ENCODE results near the gene CALM3.
"Not testable (repeated sequence)": the region's sequence is repeated elsewhere in the genome, so short reads cannot be mapped to it uniquely, and the experiment has no call there.

The CALM3 gene

DNA sequence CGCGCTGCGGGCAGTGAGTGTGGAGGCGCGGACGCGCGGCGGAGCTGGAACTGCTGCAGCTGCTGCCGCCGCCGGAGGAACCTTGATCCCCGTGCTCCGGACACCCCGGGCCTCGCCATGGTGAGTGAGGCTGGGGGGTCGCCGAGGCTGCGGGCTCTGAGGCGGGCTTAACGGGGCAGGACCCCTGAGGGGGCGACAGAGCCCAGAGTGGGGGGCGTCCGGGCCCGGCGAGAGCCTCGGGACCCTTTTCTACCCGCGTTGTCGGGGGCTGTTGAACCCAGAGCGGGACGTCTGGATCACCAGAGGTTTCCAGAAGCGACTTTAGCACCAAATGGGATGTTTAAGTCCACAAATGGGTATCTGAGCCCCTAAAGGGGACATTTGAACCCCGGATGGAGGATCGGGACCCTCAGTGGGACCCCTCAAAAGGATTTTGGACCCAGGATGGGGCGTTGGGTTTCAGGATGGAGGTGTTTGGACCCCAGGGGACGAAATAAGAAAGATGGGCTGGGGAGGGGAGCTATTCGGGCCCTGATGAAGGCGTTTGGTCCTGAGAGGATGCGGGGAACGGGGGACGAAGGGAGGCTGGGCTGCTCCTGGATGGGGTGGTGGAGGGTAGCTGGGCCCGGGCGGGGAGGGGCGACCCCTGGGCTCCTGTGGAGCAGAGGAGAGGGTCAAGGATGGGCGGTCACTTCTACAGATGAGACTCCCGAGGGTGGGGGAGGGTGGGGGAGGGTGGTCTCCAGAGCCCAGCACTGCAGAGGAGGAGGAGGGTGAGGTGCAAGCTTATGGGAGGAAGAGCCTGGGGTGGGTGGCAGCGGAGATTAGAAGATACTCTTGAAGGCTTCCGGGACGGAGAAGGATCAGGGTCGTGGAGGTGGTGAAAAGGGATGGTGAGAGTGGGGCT lies at the start of gene CALM3:
TSS of gene CALM3 (plus strand) at position 13 of the 907 bp plus-strand sequence. CDS start at position 118, 105 bp downstream.
- peaks cover 29 to 40% of the 10 kb centered on the region in 2 donors for H3K4me1 Mint-ChIP-seq
- ATAC-seq (replicated peaks) = no peak
- H3K36me3 Mint-ChIP-seq = peaks cover 24 to 35% of the 10 kb centered on the region in 2 donors
- DNase-seq = no peak
- no peaks in the 10 kb centered on the region for H3K27me3 Mint-ChIP-seq
- H3K27ac Mint-ChIP-seq = peak within 1 kb of the TSS; percentile 100
- peaks cover 10% of the 10 kb centered on the region in 2 donors for H3K9me3 Mint-ChIP-seq
- peak within 1 kb of the TSS; percentile 96 to 99 for H3K4me3 Mint-ChIP-seq

GRCh38 chr19:46552891-46553290 lies 48.2 kb upstream of the CALM3 start:
- Mint-ChIP-seq H3K4me3 (no peak overlapping the region), H3K27me3 (peaks cover 8 to 27% of the 10 kb centered on the region in 2 donors), H3K9me3 (peaks cover 10% of the 10 kb centered on the region in 2 donors), H3K36me3 (peaks cover 5 to 9% of the 10 kb centered on the region in 2 donors), H3K27ac (no peak overlapping the region), H3K4me1 (peaks cover 0 to 4% of the 10 kb centered on the region in 2 donors)
- DNase-seq = no peak
- no peak for ATAC-seq (replicated peaks)

DNA sequence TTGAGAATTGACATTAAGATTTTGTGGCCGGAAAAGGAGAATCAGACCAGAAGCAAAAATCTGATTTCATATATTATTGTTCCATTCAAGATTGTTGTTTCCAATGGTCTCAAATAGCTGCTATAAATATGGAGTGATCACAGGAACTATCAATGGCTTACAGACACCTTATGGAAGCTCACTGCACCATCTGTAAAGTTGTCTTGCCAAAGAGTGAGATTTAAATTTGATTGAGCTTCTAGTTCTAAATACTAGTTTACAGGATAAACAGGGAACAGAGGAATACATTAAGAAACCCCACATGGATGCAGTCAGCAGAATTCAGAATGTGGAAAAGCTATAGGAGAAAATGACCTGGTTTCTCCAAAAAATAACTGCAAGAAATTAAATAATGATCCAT lies 47.0 kb upstream of the CALM3 start:
- Mint-ChIP-seq H3K4me1 (no peaks in the 10 kb centered on the region), H3K27me3 (peaks cover 8 to 27% of the 10 kb centered on the region in 2 donors), H3K9me3 (peaks cover 9 to 10% of the 10 kb centered on the region in 2 donors), H3K27ac (no peak overlapping the region), H3K36me3 (peaks cover 7 to 12% of the 10 kb centered on the region in 2 donors), H3K4me3 (no peak overlapping the region)
- DNase-seq (no peak), ATAC-seq (replicated peaks) (no peak)

DNA sequence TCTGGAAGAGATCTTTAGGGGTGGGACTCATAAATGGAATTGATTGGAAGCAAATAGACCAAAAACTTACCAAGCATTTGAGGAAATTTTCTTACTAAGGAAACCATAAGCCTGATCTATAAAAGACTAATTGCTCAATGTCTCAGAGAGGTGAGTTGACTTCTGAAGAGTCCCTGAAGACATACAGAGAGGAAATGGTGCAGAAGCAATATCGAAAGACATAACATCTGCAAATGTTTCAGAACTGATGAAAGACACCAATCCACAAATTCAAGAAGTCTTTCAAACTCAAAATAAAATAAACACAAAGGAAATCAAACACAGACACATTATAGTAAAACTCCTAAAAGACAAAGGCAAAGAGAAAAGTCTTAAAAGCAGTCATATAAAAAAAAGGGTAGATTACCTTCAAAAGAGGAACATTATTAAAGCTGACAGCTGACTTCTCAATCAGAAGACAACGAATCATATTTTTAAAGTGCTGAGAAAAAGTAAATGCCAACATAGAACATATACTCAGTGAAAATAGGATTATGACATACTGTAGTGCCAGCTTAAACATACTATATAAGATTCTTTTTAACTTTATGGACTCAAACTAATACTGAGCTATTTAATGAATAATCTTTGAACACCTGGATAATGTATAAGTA lies 45.4 kb upstream of the CALM3 start:
- H3K4me1 Mint-ChIP-seq = no peaks in the 10 kb centered on the region
- H3K4me3 Mint-ChIP-seq = no peak overlapping the region
- ATAC-seq (replicated peaks) = no peak
- H3K36me3 Mint-ChIP-seq = peaks cover 5 to 9% of the 10 kb centered on the region in 2 donors
- H3K9me3 Mint-ChIP-seq = peaks cover 4 to 7% of the 10 kb centered on the region in 2 donors
- no peak overlapping the region for H3K27ac Mint-ChIP-seq
- no peak for DNase-seq
- H3K27me3 Mint-ChIP-seq = peaks cover 7 to 27% of the 10 kb centered on the region in 2 donors

DNA sequence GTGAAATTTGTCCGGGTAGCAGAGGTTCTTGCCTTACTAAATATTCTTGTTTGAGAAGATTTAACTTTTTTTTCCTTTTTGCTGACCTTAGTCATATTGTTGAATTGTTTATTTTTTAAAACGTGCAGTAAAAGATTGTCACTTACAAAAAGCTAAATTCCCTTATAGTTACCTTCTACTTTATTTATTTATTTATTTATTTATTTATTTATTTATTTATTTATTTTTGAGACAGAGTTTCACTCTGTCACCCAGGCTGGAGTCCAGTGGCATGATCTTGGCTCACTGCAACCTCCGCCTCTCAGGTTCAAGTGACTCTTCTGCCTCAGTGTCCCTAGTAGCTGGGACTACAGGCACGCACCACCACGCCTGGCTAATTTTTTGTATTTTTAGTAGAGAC lies 44.7 kb upstream of the CALM3 start:
- ATAC-seq (replicated peaks); DNase-seq; H3K36me3 Mint-ChIP-seq; H3K27ac Mint-ChIP-seq; H3K4me1 Mint-ChIP-seq; H3K4me3 Mint-ChIP-seq; H3K9me3 Mint-ChIP-seq: not testable (repeated sequence)
- peaks cover under 1 to 20% of the 10 kb centered on the region in 2 donors for H3K27me3 Mint-ChIP-seq

GRCh38 chr19:46559203-46559602 lies 41.9 kb upstream of the CALM3 start:
- Mint-ChIP-seq H3K36me3 (peaks cover 3 to 6% of the 10 kb centered on the region in 2 donors), H3K4me3 (no peak overlapping the region), H3K27ac (no peak overlapping the region), H3K4me1 (peaks cover 0 to 2% of the 10 kb centered on the region in 2 donors), H3K9me3 (no peaks in the 10 kb centered on the region), H3K27me3 (peaks cover 0 to 12% of the 10 kb centered on the region in 2 donors)
- ATAC-seq (replicated peaks) (no peak), DNase-seq (no peak)

- H3K4me1 Mint-ChIP-seq; H3K4me3 Mint-ChIP-seq; H3K27me3 Mint-ChIP-seq; ATAC-seq (replicated peaks); DNase-seq; H3K36me3 Mint-ChIP-seq; H3K27ac Mint-ChIP-seq; H3K9me3 Mint-ChIP-seq: not testable (repeated sequence)
These were observed 41.5 kb upstream of the CALM3 start for GRCh38 chr19:46559675-46560074.

- H3K36me3 Mint-ChIP-seq = peaks cover 0 to 6% of the 10 kb centered on the region in 2 donors
- H3K4me3 Mint-ChIP-seq = no peak overlapping the region
- H3K9me3 Mint-ChIP-seq = no peaks in the 10 kb centered on the region
- H3K27me3 Mint-ChIP-seq = no peaks in the 10 kb centered on the region
- DNase-seq = no peak
- ATAC-seq (replicated peaks) = peak in 1 of 2 donors; percentile 27
- H3K4me1 Mint-ChIP-seq = peaks cover 0 to 2% of the 10 kb centered on the region in 2 donors
- H3K27ac Mint-ChIP-seq = no peak overlapping the region
These were observed 36.4 kb upstream of the CALM3 start for GRCh38 chr19:46564701-46565100.

GRCh38 chr19:46571495-46571894 lies 29.6 kb upstream of the CALM3 start:
- peak in 1 of 2 donors; percentile 34 for ATAC-seq (replicated peaks)
- H3K27ac Mint-ChIP-seq = no peak overlapping the region

GRCh38 chr19:46573679-46574498 lies 27.2 kb upstream of the CALM3 start:
- peaks cover 4 to 11% of the 10 kb centered on the region in 2 donors for H3K36me3 Mint-ChIP-seq
- peaks cover 8 to 19% of the 10 kb centered on the region in 2 donors for H3K4me1 Mint-ChIP-seq
- ATAC-seq (replicated peaks) = no peak
- no peak overlapping the region for H3K4me3 Mint-ChIP-seq
- peak overlapping the region; percentile 32 for H3K27ac Mint-ChIP-seq
- DNase-seq = no peak
- peaks cover 4 to 17% of the 10 kb centered on the region in 2 donors for H3K27me3 Mint-ChIP-seq
- peaks cover 0 to 6% of the 10 kb centered on the region in 2 donors for H3K9me3 Mint-ChIP-seq

More at GRCh38 chr19:46571495-46571894, 29.6 kb upstream of the CALM3 start:
- H3K36me3 Mint-ChIP-seq = peaks cover 3 to 7% of the 10 kb centered on the region in 2 donors
- H3K4me1 Mint-ChIP-seq = peaks cover 2 to 8% of the 10 kb centered on the region in 2 donors
- no peak for DNase-seq
- H3K9me3 Mint-ChIP-seq = peaks cover 0 to 1% of the 10 kb centered on the region in 2 donors
- H3K27me3 Mint-ChIP-seq = peaks cover 4 to 17% of the 10 kb centered on the region in 2 donors
- H3K4me3 Mint-ChIP-seq = no peak overlapping the region

- no peak overlapping the region for H3K27ac Mint-ChIP-seq
- H3K27me3 Mint-ChIP-seq = peaks cover 8 to 17% of the 10 kb centered on the region in 2 donors
- H3K9me3 Mint-ChIP-seq = peaks cover 0 to 6% of the 10 kb centered on the region in 2 donors
- peaks cover 8 to 19% of the 10 kb centered on the region in 2 donors for H3K4me1 Mint-ChIP-seq
- ATAC-seq (replicated peaks) = no peak
- H3K36me3 Mint-ChIP-seq = peaks cover 3 to 11% of the 10 kb centered on the region in 2 donors
- DNase-seq = no peak
- H3K4me3 Mint-ChIP-seq = no peak overlapping the region
These were observed 26.6 kb upstream of the CALM3 start for GRCh38 chr19:46574533-46574932.

DNA sequence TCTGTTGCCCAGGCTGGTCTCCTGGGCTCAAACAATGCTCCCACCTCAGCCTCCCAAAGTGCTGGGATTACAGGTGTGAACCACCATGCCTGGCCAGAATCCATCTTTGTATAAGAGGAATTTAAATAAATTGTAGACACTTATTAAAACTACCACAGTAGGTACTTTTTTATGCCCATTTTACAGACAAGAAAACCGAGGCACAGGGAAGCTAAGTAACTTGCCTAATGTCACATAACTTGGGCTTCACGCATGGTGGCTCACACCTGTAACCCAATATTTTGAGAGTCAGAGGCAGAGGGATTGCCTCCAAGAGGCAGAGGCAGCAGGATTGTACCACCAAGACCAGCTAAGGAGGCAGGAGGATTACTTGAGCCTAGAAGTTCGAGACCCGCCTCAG lies 22.7 kb upstream of the CALM3 start:
- H3K4me1 Mint-ChIP-seq = peaks cover 8 to 19% of the 10 kb centered on the region in 2 donors
- no peak overlapping the region for H3K27ac Mint-ChIP-seq
- DNase-seq (no peak), ATAC-seq (replicated peaks) (no peak)
- peaks cover 0 to 7% of the 10 kb centered on the region in 2 donors for H3K9me3 Mint-ChIP-seq
- peaks cover 0 to 11% of the 10 kb centered on the region in 2 donors for H3K36me3 Mint-ChIP-seq
- H3K27me3 Mint-ChIP-seq = peaks cover 5% of the 10 kb centered on the region in 2 donors
- H3K4me3 Mint-ChIP-seq = no peak overlapping the region

GRCh38 chr19:46579361-46579879 lies 21.7 kb upstream of the CALM3 start:
- DNase-seq = no peak
- H3K27ac Mint-ChIP-seq = peak overlapping the region; percentile 51

More at GRCh38 chr19:46579361-46579879, 21.7 kb upstream of the CALM3 start:
- ATAC-seq (replicated peaks) = peak in 1 of 2 donors; percentile 51
- Mint-ChIP-seq H3K36me3 (peaks cover 0 to 11% of the 10 kb centered on the region in 2 donors), H3K4me1 (peaks cover 8 to 19% of the 10 kb centered on the region in 2 donors), H3K9me3 (peaks cover 0 to 7% of the 10 kb centered on the region in 2 donors), H3K27me3 (peaks cover 5 to 11% of the 10 kb centered on the region in 2 donors), H3K4me3 (no peak overlapping the region)

All from stimulated activated naive B cell treated with anti-CD40 and anti-IgM and Interleukin-4, amounts not matched to agents 10 μg/mL and 1 μg/mL and 100 μg/mL, for 72 hours (primary cell).